ENCODE results near the gene ST6GAL1.

- TF ChIP-seq CTCF (IDR thresholded peaks at IDR 0.05) (no peak), POLR2A (IDR thresholded peaks at IDR 0.05) (no peak), EP300 (IDR thresholded peaks at IDR 0.05) (no peak)
Measured at GRCh38 chr3:187062526-187063177, 132.3 kb downstream of the ST6GAL1 start.
